Measurements from ENCODE around the gene NEURL1. TPM values are rescaled to one million over a fixed set of nuclear protein-coding genes. Genes with fewer than 3 reads are reported as not detected.

The NEURL1 gene
- 40.5 TPM for polyA plus RNA-seq (ENCODE audit: insufficient read length)

- no peak for DNase-seq (ENCODE audit: low read depth)
Measured at GRCh38 chr10:103493362-103493915, at the start of gene NEURL1. Gene NEURL1, plus strand, starts transcription at chr10:103493705. Its CDS starts 683 bp downstream, at chr10:103494388.

- no peak for DNase-seq (ENCODE audit: low read depth)
Measured at GRCh38 chr10:103444478-103444877, 49.0 kb upstream of the NEURL1 start.

- DNase-seq (ENCODE audit: low read depth) = no peak
Measured at GRCh38 chr10:103445366-103445765, 48.1 kb upstream of the NEURL1 start.

- DNase-seq (ENCODE audit: low read depth) = no peak
Measured at GRCh38 chr10:103445767-103446567, 47.5 kb upstream of the NEURL1 start.

- no peak for DNase-seq (ENCODE audit: low read depth)
Measured at GRCh38 chr10:103447187-103447586, 46.3 kb upstream of the NEURL1 start.

- DNase-seq (ENCODE audit: low read depth) = no peak
Measured at GRCh38 chr10:103448746-103449145, 44.8 kb upstream of the NEURL1 start.

- no peak for DNase-seq (ENCODE audit: low read depth)
Measured at GRCh38 chr10:103449208-103450144, 44.0 kb upstream of the NEURL1 start.

- no peak for DNase-seq (ENCODE audit: low read depth)
Measured at GRCh38 chr10:103450201-103450695, 43.3 kb upstream of the NEURL1 start.

GRCh38 chr10:103451091-103451813, 42.3 kb upstream of the NEURL1 start:
- DNase-seq (ENCODE audit: low read depth) = no peak

- peak; percentile 36 for DNase-seq (ENCODE audit: low read depth)
Measured at GRCh38 chr10:103451831-103452505, 41.5 kb upstream of the NEURL1 start, which contains the start of gene CALHM2. Gene CALHM2, minus strand, starts transcription at chr10:103452370. Its CDS starts 2,429 bp downstream, at chr10:103449941.

GRCh38 chr10:103452506-103453230, 40.8 kb upstream of the NEURL1 start:
- DNase-seq (ENCODE audit: low read depth) = no peak

- no peak for DNase-seq (ENCODE audit: low read depth)
Measured at GRCh38 chr10:103454026-103454425, 39.5 kb upstream of the NEURL1 start.

- DNase-seq (ENCODE audit: low read depth) = no peak
Measured at GRCh38 chr10:103455235-103455634, 38.3 kb upstream of the NEURL1 start.

GRCh38 chr10:103456074-103456660, 37.3 kb upstream of the NEURL1 start:
- no peak for DNase-seq (ENCODE audit: low read depth)

GRCh38 chr10:103457176-103457712, 36.3 kb upstream of the NEURL1 start:
- DNase-seq (ENCODE audit: low read depth) = no peak

- DNase-seq (ENCODE audit: low read depth) = no peak
Measured at GRCh38 chr10:103457896-103458583, 35.5 kb upstream of the NEURL1 start.

GRCh38 chr10:103458720-103459119, 34.8 kb upstream of the NEURL1 start, which contains the start of gene CALHM1:
Gene CALHM1, minus strand, starts transcription at chr10:103458900. Its CDS starts 149 bp downstream, at chr10:103458751.
- DNase-seq (ENCODE audit: low read depth) = no peak

- no peak for DNase-seq (ENCODE audit: low read depth)
Measured at GRCh38 chr10:103459615-103460014, 33.9 kb upstream of the NEURL1 start.

Data from forelimb muscle (tissue), 1 donor.